Erythroblast (primary cell): Measurements from ENCODE around the gene CP.

Experiments
- GATA1 ChIP-seq: IDR thresholded peaks from 2 replicates; pipeline ENCODE4 v1.6.1; 2011; ENCODE audit warnings: low read depth, mild to moderate bottlenecking, control low read depth, low read length, moderate library complexity
- POLR2A ChIP-seq: IDR thresholded peaks from 2 replicates; pipeline ENCODE4 v1.6.1; 2011; ENCODE audit warnings: mild to moderate bottlenecking, low read length

GRCh38 chr3:149221783-149222517, at the start of gene CP:
- no peak for TF ChIP-seq POLR2A
- TF ChIP-seq GATA1: no peak
